Loucy (cell line): ENCODE measurements around the gene PRKCE.

Source experiments
- CTCF ChIP-seq: fragments of 200-600 bp; sonication (generic); conservative IDR thresholded peaks from 2 replicates; pipeline ENCODE4 v1.5.1; 2014; ENCODE audit warnings: mild to moderate bottlenecking, antibody characterized with exemption, low read length
- EZH2phosphoT487 ChIP-seq: fragments of 200-600 bp; IDR thresholded peaks from 2 replicates; pipeline ENCODE4 v1.6.1; 2018; ENCODE audit warnings: antibody characterized with exemption, mild to moderate bottlenecking, moderate library complexity, borderline replicate concordance

DNA sequence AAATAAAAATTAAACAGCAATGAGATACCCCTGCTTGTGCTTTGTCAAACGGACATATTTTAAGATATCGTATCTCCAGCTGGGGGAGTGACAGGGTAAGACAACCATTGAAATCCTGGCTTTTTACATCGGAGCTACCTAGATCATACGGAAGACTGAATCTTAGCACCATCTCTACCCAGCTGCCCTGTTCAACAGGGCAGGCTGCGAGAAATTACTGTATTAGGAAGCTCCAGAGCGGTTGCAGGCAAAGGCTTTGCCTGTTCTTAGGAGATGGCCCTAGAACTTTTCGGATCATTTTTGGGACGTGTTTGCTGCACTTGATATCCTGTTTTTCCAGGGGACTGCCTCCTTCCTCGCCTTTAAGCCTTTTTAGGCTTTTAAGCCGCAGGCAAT, 2.0 kb upstream of the PRKCE start:
- TF ChIP-seq CTCF (no peak), EZH2phosphoT487 (no peak)
